Mucosa of descending colon (tissue), 3 donors: ENCODE measurements around the gene FBXL19. TPM values are rescaled to one million over a fixed set of nuclear protein-coding genes. Genes with fewer than 3 reads are reported as not detected.

ENCODE experiments used
- ATAC-seq: fragments of 200-7000 bp; cut with Tn5 transposase; one replicate; pipeline ENCODE4 v1.9.1; 2020; ENCODE audit warnings: mild to moderate bottlenecking, moderate library complexity
- DNase-seq, 3 donors: peaks; one replicate each; pipeline ENCODE4 v3.0.0-alpha.2; 2020
- H3K36me3 ChIP-seq: fragments of 200-600 bp; one replicate; pipeline ENCODE4 v1.8.0; 2021; ENCODE audit warnings: low read depth, mild to moderate bottlenecking
- H3K4me1 ChIP-seq: fragments of 200-600 bp; one replicate; pipeline ENCODE4 v1.8.0; 2021; ENCODE audit warnings: low read depth, mild to moderate bottlenecking
- H3K4me3 ChIP-seq: fragments of 200-600 bp; one replicate; pipeline ENCODE4 v1.8.0; 2021; ENCODE audit warnings: mild to moderate bottlenecking
- H3K9me3 ChIP-seq: fragments of 200-600 bp; one replicate; pipeline ENCODE4 v1.8.0; 2021; ENCODE audit warnings: mild to moderate bottlenecking
- CTCF ChIP-seq: fragments of 200-600 bp; IDR thresholded peaks from one replicate; pipeline ENCODE4 v1.8.0; 2022; ENCODE audit warnings: antibody characterized with exemption, mild to moderate bottlenecking
- intact Hi-C, 2 donors: fragments of 100-400 bp; cut with DNase I in 1 of 2; cut with micrococcal nuclease in 1 of 2; formaldehyde crosslinking; loops; one replicate each; pipeline versions ENCODE4 v1.11.0 to v1.11.1; 2022; cut with DNase I, micrococcal nuclease
- total RNA-seq, 3 donors: library from RNA; stranded (reverse); fragmentation: NEBNext Ultra II Directional in 2 of 3; extraction: Animal tissue kit (Norgen Biotek cat#: 25700) in 2 of 3; gene quantifications; one replicate each; pipeline versions ENCODE4 v1.2.1 to v1.2.4, GENCODE V29; 2021 to 2023
- donor health status: DM: no; HTN: no; CAD: no; lungs with moderate emphysema.
- donor health status: DM: no; HTN: no; CAD: no.
- donor health status: DM: no; HTN: yes; CAD: no.

The FBXL19 gene
- total RNA-seq, 3 donors from 2014 or later: 17.6 to 30.3 (median 22.4) TPM

GRCh38 chr16:30927789-30928378, 4.5 kb downstream of the FBXL19 start:
- intact Hi-C loops: no loop called here

GRCh38 chr16:30928390-30928789, 5.0 kb downstream of the FBXL19 start:
- no peaks in the 10 kb centered on the region for H3K36me3 ChIP-seq
- H3K9me3 ChIP-seq: no peaks in the 10 kb centered on the region
- intact Hi-C loops: no loop called here
- DNase-seq: no peak
- peaks cover 3% of the 10 kb centered on the region for H3K4me1 ChIP-seq
- H3K4me3 ChIP-seq: no peak overlapping the region
- no peak for TF ChIP-seq CTCF
- no peak for ATAC-seq

More at GRCh38 chr16:30927789-30928378, 4.5 kb downstream of the FBXL19 start:
- TF ChIP-seq CTCF: no peak
- Histone ChIP-seq H3K9me3 (no peaks in the 10 kb centered on the region), H3K36me3 (no peaks in the 10 kb centered on the region), H3K4me1 (peaks cover 3% of the 10 kb centered on the region), H3K4me3 (no peak overlapping the region)
- ATAC-seq (no peak), DNase-seq (peak in 2 of 3 donors; percentile 51 to 58)

GRCh38 chr16:30929167-30929566, 5.8 kb downstream of the FBXL19 start:
- intact Hi-C loops: no loop called here
- ATAC-seq: no peak
- no peak for DNase-seq
- H3K9me3 ChIP-seq: no peaks in the 10 kb centered on the region
- H3K4me3 ChIP-seq: no peak overlapping the region
- TF ChIP-seq CTCF: no peak
- no peaks in the 10 kb centered on the region for H3K36me3 ChIP-seq
- H3K4me1 ChIP-seq: peaks cover 3% of the 10 kb centered on the region

GRCh38 chr16:30930160-30930571, 6.8 kb downstream of the FBXL19 start:
- DNase-seq (no peak), ATAC-seq (no peak)
- no peak overlapping the region for H3K4me3 ChIP-seq
- no peaks in the 10 kb centered on the region for H3K9me3 ChIP-seq
- peaks cover 3% of the 10 kb centered on the region for H3K4me1 ChIP-seq
- no peak for TF ChIP-seq CTCF
- intact Hi-C loops: no loop called here
- H3K36me3 ChIP-seq: no peaks in the 10 kb centered on the region

GRCh38 chr16:30931068-30931650, 7.8 kb downstream of the FBXL19 start:
- Histone ChIP-seq H3K4me1 (no peaks in the 10 kb centered on the region), H3K9me3 (no peaks in the 10 kb centered on the region), H3K4me3 (no peak overlapping the region), H3K36me3 (no peaks in the 10 kb centered on the region)
- DNase-seq: no peak
- intact Hi-C loops: no loop called here
- ATAC-seq: no peak
- no peak for TF ChIP-seq CTCF
